Stomach (tissue), 9 donors: ENCODE measurements around the gene AKT2. TPM values are rescaled to one million over a fixed set of nuclear protein-coding genes. Genes with fewer than 3 reads are reported as not detected.

ENCODE experiments used
- DNase-seq, 2 donors: peaks; one replicate each; pipeline versions ENCODE4 v3.0.0 to v3.0.0-alpha.2; 2013 to 2019
- H3K27ac ChIP-seq, 5 donors: fragments of 200-600 bp in 4 of 5; sonication (generic) in 4 of 5; one replicate each; pipeline ENCODE4 v1.5.1; 2013 to 2019; ENCODE audit warnings: mild to moderate bottlenecking in 1 of 5, moderate library complexity in 1 of 5
- H3K27me3 ChIP-seq, 3 donors: fragments of 200-600 bp; sonication (generic); one replicate each; pipeline ENCODE4 v1.5.1; 2017 to 2019; ENCODE audit warnings: mixed run types in 1 of 3
- H3K36me3 ChIP-seq, 4 donors: fragments of 200-600 bp; sonication (generic); 1 replicate in 3 of 4; 2 replicates in 1 of 4; pipeline ENCODE4 v1.5.1; 2016 to 2019
- H3K4me1 ChIP-seq, 4 donors: fragments of 200-600 bp; sonication (generic); one replicate each; pipeline ENCODE4 v1.5.1; 2016 to 2019
- H3K4me3 ChIP-seq, 4 donors: fragments of 200-600 bp; sonication (generic) in 3 of 4; one replicate each; pipeline ENCODE4 v1.5.1; 2016 to 2019; ENCODE audit warnings: mild to moderate bottlenecking in 1 of 4
- H3K9me3 ChIP-seq, 4 donors: fragments of 200-600 bp; sonication (generic); one replicate each; pipeline ENCODE4 v1.5.1; 2016 to 2019
- CTCF ChIP-seq, 7 experiments: fragments of 450-650 bp in 4 of 7; fragments of 200-600 bp in 3 of 7; sonication (generic) in 3 of 7; IDR thresholded peaks; one replicate each; pipeline ENCODE4 v1.5.1; 2016 to 2019; ENCODE audit warnings: antibody characterized with exemption in 7 of 7, control low read depth in 2 of 7, mild to moderate bottlenecking in 1 of 7
- EP300 ChIP-seq: sonication (generic); formaldehyde crosslinking; IDR thresholded peaks from one replicate; pipeline ENCODE4 v1.6.1; 2017; ENCODE audit warnings: antibody characterized with exemption
- POLR2A ChIP-seq, 4 donors: fragments of 450-650 bp; IDR thresholded peaks; one replicate each; pipeline ENCODE4 v1.6.1; 2016; ENCODE audit warnings: antibody characterized with exemption in 4 of 4, control low read depth in 2 of 4, mild to moderate bottlenecking in 1 of 4, moderate library complexity in 1 of 4
- POLR2AphosphoS5 ChIP-seq, 3 donors: sonication (generic); formaldehyde crosslinking; IDR thresholded peaks; one replicate each; pipeline ENCODE4 v1.6.1; 2016; ENCODE audit warnings: antibody characterized with exemption in 3 of 3
- WGBS, 5 donors: extraction: QIAGEN DNeasy Blood & Tissue Kit in 3 of 5; methylation state at CpG; one replicate each; pipeline versions ENCODE4 v1.1.5 to v1.1.7; 2013 to 2018; 5-methylcytosine and 5-hydroxymethylcytosine counted together
- intact Hi-C: fragments of 100-400 bp; cut with DNase I; formaldehyde crosslinking; loops from one replicate; pipeline ENCODE4 v1.15.1; 2023; ENCODE audit warnings: low total_unique reads
- polyA plus RNA-seq, 3 donors: library from polyadenylated mRNA; stranded (reverse); fragments of 200-250 nt; gene quantifications; one replicate each; pipeline ENCODE4 v1.2.3, GENCODE V29; 2013
- total RNA-seq, 5 donors: library from RNA; depleted of rRNA; stranded (reverse); fragments of >200 nt; gene quantifications; one replicate each; pipeline versions ENCODE4 v1.1.0 to v1.2.3, GENCODE V29; 2014 to 2016
- donor health status: healthy with polysubstance abuse.
- donor health status: Bipolar disorder and iron deficiency.
- donor health status: healthy.

AKT2 gene
- total and polyA plus RNA-seq, 8 donors = 26.0 to 227 (median 75.9) TPM

GRCh38 chr19:40283414-40284250 is 1.5 kb downstream of the AKT2 start:
- Histone ChIP-seq H3K36me3 (peaks cover 0 to 12% (median 4%) of the 10 kb centered on the region in 4 donors), H3K4me3 (peak overlapping the region; percentile 94 to 99 (median 96)), H3K4me1 (peaks cover 50 to 70% (median 65%) of the 10 kb centered on the region in 4 donors), H3K9me3 (no peaks in the 10 kb centered on the region), H3K27me3 (no peaks in the 10 kb centered on the region), H3K27ac (peak overlapping the region; percentile 94 to 97 (median 97))
- 22 to 43% (median 36%) methylated on average over 10 to 12 of the region's 12 CpGs for WGBS, 5 donors
- intact Hi-C loops = no loop called here
- DNase-seq = peak in 1 of 2 donors; percentile 76
- TF ChIP-seq EP300 (no peak), POLR2AphosphoS5 (IDR thresholded peaks at IDR 0.05) (peak in 1 of 3 donors; percentile 12), CTCF (IDR thresholded peaks at IDR 0.05) (no peak), POLR2A (IDR thresholded peaks at IDR 0.05) (no peak)

GRCh38 chr19:40282920-40283319 is 2.2 kb downstream of the AKT2 start:
- TF ChIP-seq POLR2AphosphoS5 (IDR thresholded peaks at IDR 0.05) (no peak), EP300 (no peak), CTCF (IDR thresholded peaks at IDR 0.05) (no peak), POLR2A (IDR thresholded peaks at IDR 0.05) (no peak)
- H3K27ac ChIP-seq = peak overlapping the region in 3 of 5 donors; percentile 96 to 97 (median 97)
- 70 to 77% (median 73%) methylated on average over 4 of the region's 4 CpGs for WGBS, 5 donors
- H3K36me3 ChIP-seq = peaks cover 0 to 12% (median 4%) of the 10 kb centered on the region in 4 donors
- intact Hi-C loops = no loop called here
- H3K9me3 ChIP-seq = no peaks in the 10 kb centered on the region
- H3K4me3 ChIP-seq = peak overlapping the region in 1 of 4 donors; percentile 99
- H3K4me1 ChIP-seq = peaks cover 55 to 77% (median 72%) of the 10 kb centered on the region in 4 donors
- DNase-seq = no peak
- H3K27me3 ChIP-seq = no peaks in the 10 kb centered on the region

GRCh38 chr19:40282209-40282580 is 3.0 kb downstream of the AKT2 start:
- Histone ChIP-seq H3K27me3 (no peaks in the 10 kb centered on the region), H3K4me3 (no peak overlapping the region), H3K27ac (peak overlapping the region in 1 of 5 donors; percentile 32), H3K9me3 (no peaks in the 10 kb centered on the region), H3K4me1 (peaks cover 55 to 85% (median 79%) of the 10 kb centered on the region in 4 donors), H3K36me3 (peaks cover 0 to 12% (median 4%) of the 10 kb centered on the region in 4 donors)
- WGBS, 5 donors = 82 to 90% (median 88%) methylated on average over 5 to 6 of the region's 6 CpGs
- intact Hi-C loops = no loop called here
- no peak for DNase-seq
- TF ChIP-seq POLR2A (IDR thresholded peaks at IDR 0.05) = no peak
- TF ChIP-seq POLR2AphosphoS5 (IDR thresholded peaks at IDR 0.05) = no peak
- no peak for TF ChIP-seq CTCF (IDR thresholded peaks at IDR 0.05)
- no peak for TF ChIP-seq EP300

- H3K4me1 ChIP-seq = peaks cover 55 to 90% (median 82%) of the 10 kb centered on the region in 4 donors
- DNase-seq = no peak
- WGBS, 5 donors = 64 to 76% (median 73%) methylated on average over 13 to 14 of the region's 14 CpGs
- TF ChIP-seq CTCF (IDR thresholded peaks at IDR 0.05) (no peak), POLR2A (IDR thresholded peaks at IDR 0.05) (no peak), EP300 (no peak)
- H3K27me3 ChIP-seq = no peaks in the 10 kb centered on the region
- no peak overlapping the region for H3K4me3 ChIP-seq
- intact Hi-C loops = no loop called here
- peaks cover 0 to 12% (median 4%) of the 10 kb centered on the region in 4 donors for H3K36me3 ChIP-seq
- no peaks in the 10 kb centered on the region for H3K9me3 ChIP-seq
- H3K27ac ChIP-seq = peak overlapping the region in 1 of 5 donors; percentile 32
Observed at GRCh38 chr19:40281381-40282208, 3.5 kb downstream of the AKT2 start.
